Measurements from ENCODE around the gene PLA2G10.
"Not testable (repeated sequence)": the region's sequence is repeated elsewhere in the genome, so short reads cannot be mapped to it uniquely, and the experiment has no call there.

Gene PLA2G10

GRCh38 chr16:14641206-14641605, 52.9 kb downstream of the PLA2G10 start:
- no peak overlapping the region for H3K18ac ChIP-seq (ENCODE audit: low read length)
- WGBS, 2 donors (ENCODE audit: extremely low coverage in 2 of 2, insufficient read length in 2 of 2, insufficient replicate concordance in 1 of 2): no CpG with 5 or more reads among the region's 8 CpGs

GRCh38 chr16:14640538-14640937, 53.6 kb downstream of the PLA2G10 start:
- H3K4me2 ChIP-seq (ENCODE audit: insufficient read depth, low read length, poor library complexity, severe bottlenecking): no peak overlapping the region
- H3K4ac ChIP-seq (ENCODE audit: low read length): no peak overlapping the region
- H2BK5ac ChIP-seq (ENCODE audit: low read length): no peak overlapping the region
- H3K18ac ChIP-seq (ENCODE audit: low read length): no peak overlapping the region
- no peak for DNase-seq (ENCODE audit: low spot score)
- H3K36me3 ChIP-seq (replicated peaks in 1 of 2; ENCODE audit: control insufficient read depth in 2 of 2, insufficient read depth in 2 of 2, low read length in 2 of 2): peaks cover 14 to 79% of the 10 kb centered on the region in 2 donors
- H2BK15ac ChIP-seq (ENCODE audit: low read length): no peak overlapping the region
- no peaks in the 10 kb centered on the region for H3K27me3 ChIP-seq (ENCODE audit: control insufficient read depth in 3 of 3, insufficient read depth in 3 of 3, low read depth in 1 of 3, low read length in 3 of 3)
- H3K4me3 ChIP-seq (ENCODE audit: low read length in 2 of 2): no peak overlapping the region
- no peak overlapping the region for H4K91ac ChIP-seq (ENCODE audit: low read depth, low read length, poor library complexity)
- H2BK12ac ChIP-seq (ENCODE audit: low read length): no peak overlapping the region
- no CpG with 5 or more reads among the region's 10 CpGs for WGBS, 2 donors (ENCODE audit: extremely low coverage in 2 of 2, insufficient read length in 2 of 2, insufficient replicate concordance in 1 of 2)
- no peak overlapping the region for H3K23ac ChIP-seq (ENCODE audit: low read depth, low read length, poor library complexity)
- H3K4me1 ChIP-seq (ENCODE audit: control insufficient read depth in 2 of 2, insufficient read depth in 1 of 2, low read depth in 1 of 2, low read length in 2 of 2): peaks cover 0 to 2% of the 10 kb centered on the region in 2 donors
- no peak overlapping the region for H3K14ac ChIP-seq (ENCODE audit: low read length)
- peaks cover 6% of the 10 kb centered on the region for H3K79me1 ChIP-seq (ENCODE audit: low read depth, low read length)
- no peak overlapping the region for H2AK5ac ChIP-seq (ENCODE audit: low read depth, low read length)
- H3K27ac ChIP-seq (replicated peaks; ENCODE audit: low read length): no peak overlapping the region
- no peaks in the 10 kb centered on the region for H3K9me3 ChIP-seq (replicated peaks in 1 of 2; ENCODE audit: control insufficient read depth in 2 of 2, insufficient read depth in 1 of 2, low read depth in 1 of 2, low read length in 2 of 2)
- no peak overlapping the region for H3K9ac ChIP-seq (ENCODE audit: low read depth, low read length, poor library complexity)
- H2BK120ac ChIP-seq (ENCODE audit: low read depth, low read length): no peak overlapping the region
- no peak overlapping the region for H2AFZ ChIP-seq (ENCODE audit: low read length)
- no peak overlapping the region for H4K8ac ChIP-seq (ENCODE audit: low read depth, low read length)

More at GRCh38 chr16:14641206-14641605, 52.9 kb downstream of the PLA2G10 start:
- no peak for DNase-seq (ENCODE audit: low spot score)
- H2BK5ac ChIP-seq (ENCODE audit: low read length): no peak overlapping the region
- no peak overlapping the region for H3K14ac ChIP-seq (ENCODE audit: low read length)
- no peak overlapping the region for H3K4me3 ChIP-seq (ENCODE audit: low read length in 2 of 2)
- H4K91ac ChIP-seq (ENCODE audit: low read depth, low read length, poor library complexity): no peak overlapping the region
- no peak overlapping the region for H2AK5ac ChIP-seq (ENCODE audit: low read depth, low read length)
- peaks cover 6% of the 10 kb centered on the region for H3K79me1 ChIP-seq (ENCODE audit: low read depth, low read length)
- no peak overlapping the region for H2BK12ac ChIP-seq (ENCODE audit: low read length)
- H3K27me3 ChIP-seq (ENCODE audit: control insufficient read depth in 3 of 3, insufficient read depth in 3 of 3, low read depth in 1 of 3, low read length in 3 of 3): no peaks in the 10 kb centered on the region
- H3K4me2 ChIP-seq (ENCODE audit: insufficient read depth, low read length, poor library complexity, severe bottlenecking): no peak overlapping the region
- H2AFZ ChIP-seq (ENCODE audit: low read length): no peak overlapping the region
- H3K4me1 ChIP-seq (ENCODE audit: control insufficient read depth in 2 of 2, insufficient read depth in 1 of 2, low read depth in 1 of 2, low read length in 2 of 2): peaks cover 0 to 2% of the 10 kb centered on the region in 2 donors
- peaks cover 14 to 83% of the 10 kb centered on the region in 2 donors for H3K36me3 ChIP-seq (replicated peaks in 1 of 2; ENCODE audit: control insufficient read depth in 2 of 2, insufficient read depth in 2 of 2, low read length in 2 of 2)
- H3K23ac ChIP-seq (ENCODE audit: low read depth, low read length, poor library complexity): no peak overlapping the region
- no peak overlapping the region for H2BK15ac ChIP-seq (ENCODE audit: low read length)
- no peak overlapping the region for H3K27ac ChIP-seq (replicated peaks; ENCODE audit: low read length)
- no peaks in the 10 kb centered on the region for H3K9me3 ChIP-seq (replicated peaks in 1 of 2; ENCODE audit: control insufficient read depth in 2 of 2, insufficient read depth in 1 of 2, low read depth in 1 of 2, low read length in 2 of 2)
- H3K4ac ChIP-seq (ENCODE audit: low read length): no peak overlapping the region
- no peak overlapping the region for H2BK120ac ChIP-seq (ENCODE audit: low read depth, low read length)
- no peak overlapping the region for H4K8ac ChIP-seq (ENCODE audit: low read depth, low read length)
- no peak overlapping the region for H3K9ac ChIP-seq (ENCODE audit: low read depth, low read length, poor library complexity)

GRCh38 chr16:14636951-14637240, 57.2 kb downstream of the PLA2G10 start:
- H3K36me3 ChIP-seq (replicated peaks in 1 of 2; ENCODE audit: control insufficient read depth in 2 of 2, insufficient read depth in 2 of 2, low read length in 2 of 2): peaks cover 6 to 61% of the 10 kb centered on the region in 2 donors
- DNase-seq (ENCODE audit: low spot score); H3K4me2 ChIP-seq (ENCODE audit: insufficient read depth, low read length, poor library complexity, severe bottlenecking); H3K27ac ChIP-seq (replicated peaks; ENCODE audit: low read length); H2BK120ac ChIP-seq (ENCODE audit: low read depth, low read length); H3K27me3 ChIP-seq (ENCODE audit: control insufficient read depth in 3 of 3, insufficient read depth in 3 of 3, low read depth in 1 of 3, low read length in 3 of 3); H4K91ac ChIP-seq (ENCODE audit: low read depth, low read length, poor library complexity); H3K9me3 ChIP-seq (replicated peaks in 1 of 2; ENCODE audit: control insufficient read depth in 2 of 2, insufficient read depth in 1 of 2, low read depth in 1 of 2, low read length in 2 of 2); H3K4me3 ChIP-seq (ENCODE audit: low read length in 2 of 2); H2BK12ac ChIP-seq (ENCODE audit: low read length); H3K4ac ChIP-seq (ENCODE audit: low read length); H3K14ac ChIP-seq (ENCODE audit: low read length); H3K9ac ChIP-seq (ENCODE audit: low read depth, low read length, poor library complexity); H3K18ac ChIP-seq (ENCODE audit: low read length); H3K23ac ChIP-seq (ENCODE audit: low read depth, low read length, poor library complexity); H2AK5ac ChIP-seq (ENCODE audit: low read depth, low read length); H4K8ac ChIP-seq (ENCODE audit: low read depth, low read length); H2BK15ac ChIP-seq (ENCODE audit: low read length); H2BK5ac ChIP-seq (ENCODE audit: low read length); H2AFZ ChIP-seq (ENCODE audit: low read length): not testable (repeated sequence)
- peaks cover 13% of the 10 kb centered on the region for H3K79me1 ChIP-seq (ENCODE audit: low read depth, low read length)
- no CpG with 5 or more reads among the region's 1 CpG for WGBS, 2 donors (ENCODE audit: extremely low coverage in 2 of 2, insufficient read length in 2 of 2, insufficient replicate concordance in 1 of 2)
- H3K4me1 ChIP-seq (ENCODE audit: control insufficient read depth in 2 of 2, insufficient read depth in 1 of 2, low read depth in 1 of 2, low read length in 2 of 2): peaks cover 7 to 11% of the 10 kb centered on the region in 2 donors

GRCh38 chr16:14636179-14636950, 57.7 kb downstream of the PLA2G10 start:
- H2BK5ac ChIP-seq (ENCODE audit: low read length); H2AFZ ChIP-seq (ENCODE audit: low read length); H3K9me3 ChIP-seq (replicated peaks in 1 of 2; ENCODE audit: control insufficient read depth in 2 of 2, insufficient read depth in 1 of 2, low read depth in 1 of 2, low read length in 2 of 2); H3K27ac ChIP-seq (replicated peaks; ENCODE audit: low read length); H2BK15ac ChIP-seq (ENCODE audit: low read length); H3K23ac ChIP-seq (ENCODE audit: low read depth, low read length, poor library complexity); DNase-seq (ENCODE audit: low spot score); H3K4ac ChIP-seq (ENCODE audit: low read length); H2BK12ac ChIP-seq (ENCODE audit: low read length); H3K14ac ChIP-seq (ENCODE audit: low read length); H3K18ac ChIP-seq (ENCODE audit: low read length); H3K4me3 ChIP-seq (ENCODE audit: low read length in 2 of 2); H2BK120ac ChIP-seq (ENCODE audit: low read depth, low read length); H4K8ac ChIP-seq (ENCODE audit: low read depth, low read length); H2AK5ac ChIP-seq (ENCODE audit: low read depth, low read length); H3K4me2 ChIP-seq (ENCODE audit: insufficient read depth, low read length, poor library complexity, severe bottlenecking); H4K91ac ChIP-seq (ENCODE audit: low read depth, low read length, poor library complexity); H3K27me3 ChIP-seq (ENCODE audit: control insufficient read depth in 3 of 3, insufficient read depth in 3 of 3, low read depth in 1 of 3, low read length in 3 of 3); H3K9ac ChIP-seq (ENCODE audit: low read depth, low read length, poor library complexity): not testable (repeated sequence)
- no CpG with 5 or more reads among the region's 17 CpGs for WGBS, 2 donors (ENCODE audit: extremely low coverage in 2 of 2, insufficient read length in 2 of 2, insufficient replicate concordance in 1 of 2)
- peaks cover 7 to 11% of the 10 kb centered on the region in 2 donors for H3K4me1 ChIP-seq (ENCODE audit: control insufficient read depth in 2 of 2, insufficient read depth in 1 of 2, low read depth in 1 of 2, low read length in 2 of 2)
- H3K79me1 ChIP-seq (ENCODE audit: low read depth, low read length): peaks cover 13% of the 10 kb centered on the region
- peaks cover 4 to 57% of the 10 kb centered on the region in 2 donors for H3K36me3 ChIP-seq (replicated peaks in 1 of 2; ENCODE audit: control insufficient read depth in 2 of 2, insufficient read depth in 2 of 2, low read length in 2 of 2)
